Stimulated activated CD4-positive, alpha-beta T cell treated with anti-CD3 and anti-CD28 coated beads, Interleukin-4, amount 100 ng/mL, for 48 hours (primary cell): ENCODE results near the gene FGF18.

ENCODE experiments used
- DNase-seq, 2 donors: peaks; one replicate each; pipeline ENCODE4 v3.0.0-alpha.2; 2020; ENCODE audit warnings: low read depth in 2 of 2

Gene FGF18

DNA sequence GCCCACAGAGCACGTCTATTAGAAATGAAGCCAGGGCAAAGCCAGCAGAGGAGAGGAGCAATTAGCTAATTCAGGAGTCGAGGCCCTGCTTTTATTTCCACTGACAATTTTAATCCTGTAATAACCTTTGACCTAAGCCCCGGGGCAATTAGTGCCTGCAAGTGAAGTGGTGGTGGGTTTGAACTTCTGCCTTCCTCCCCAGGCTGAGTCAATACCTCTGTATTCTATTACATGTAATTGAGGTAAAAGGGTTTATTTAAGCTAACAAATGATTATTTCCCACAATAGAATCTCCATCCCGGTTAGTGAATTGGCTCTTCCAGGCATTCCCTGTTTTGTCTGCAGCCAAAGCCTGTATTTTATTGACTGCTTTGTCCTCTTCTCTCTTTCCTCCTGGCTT lies 49.9 kb downstream of the FGF18 start:
- DNase-seq = no peak

- DNase-seq = no peak
These were observed 51.0 kb downstream of the FGF18 start for GRCh38 chr5:171470420-171470819.

- DNase-seq = no peak
These were observed 54.9 kb downstream of the FGF18 start for GRCh38 chr5:171474230-171474813.

DNA sequence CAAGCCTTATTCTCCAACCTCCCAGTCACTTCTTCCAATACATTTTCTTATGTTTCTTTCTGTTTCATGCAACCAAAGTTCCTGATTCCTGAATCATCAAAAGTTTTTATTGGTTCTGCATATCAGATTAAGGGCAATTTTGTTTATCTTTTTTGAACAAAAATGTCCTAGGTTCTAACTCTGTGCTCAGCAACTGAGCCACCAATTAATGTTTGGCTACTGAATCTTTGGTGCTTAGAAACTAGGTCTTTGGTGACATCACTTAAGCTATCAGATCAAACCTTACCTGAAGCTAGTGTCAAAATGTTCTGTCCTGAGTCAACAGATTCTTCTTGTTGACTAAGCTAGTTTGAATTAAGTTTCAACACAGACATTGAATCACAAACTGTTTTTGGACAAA lies 56.1 kb downstream of the FGF18 start:
- no peak for DNase-seq

DNA sequence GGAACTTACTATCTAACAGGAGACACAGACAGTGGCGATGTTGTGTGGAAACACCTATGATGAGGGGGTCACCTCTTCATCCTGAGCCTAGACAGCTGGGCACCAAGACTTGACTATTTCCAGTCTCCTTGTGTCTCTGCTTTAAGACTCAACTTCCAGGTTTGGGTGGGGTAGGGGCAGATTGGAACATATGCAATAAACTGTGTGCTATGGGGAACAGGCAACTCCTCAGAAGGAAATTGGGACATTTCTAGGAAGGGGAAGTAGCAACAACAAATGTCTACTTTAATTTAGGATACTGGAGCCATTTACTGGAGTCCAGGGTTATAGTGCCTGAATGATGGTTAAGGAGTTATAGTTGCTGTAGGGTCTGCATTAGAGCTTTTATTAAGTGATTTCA lies 57.3 kb downstream of the FGF18 start:
- DNase-seq = no peak

GRCh38 chr5:171477101-171477500 lies 57.7 kb downstream of the FGF18 start:
- no peak for DNase-seq

DNA sequence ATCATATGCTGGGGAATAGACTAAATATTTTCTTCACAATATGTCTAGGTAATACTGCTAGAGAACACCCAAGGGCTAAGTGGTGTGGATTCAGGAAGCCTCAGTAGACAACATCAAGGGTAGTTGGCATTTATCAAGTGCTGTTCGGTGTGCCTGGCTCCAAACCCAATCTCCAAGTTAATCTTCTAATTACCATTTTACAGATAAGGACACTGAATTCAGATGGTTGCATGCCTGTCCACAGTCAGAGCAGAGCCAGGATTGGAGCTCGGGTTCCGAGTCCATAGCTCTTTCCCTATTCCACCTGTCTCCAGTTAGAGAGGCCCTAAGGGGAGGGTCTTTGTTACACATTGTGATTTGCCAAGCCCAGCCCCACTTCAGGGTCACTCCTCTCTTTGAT lies 58.2 kb downstream of the FGF18 start:
- DNase-seq = no peak

DNA sequence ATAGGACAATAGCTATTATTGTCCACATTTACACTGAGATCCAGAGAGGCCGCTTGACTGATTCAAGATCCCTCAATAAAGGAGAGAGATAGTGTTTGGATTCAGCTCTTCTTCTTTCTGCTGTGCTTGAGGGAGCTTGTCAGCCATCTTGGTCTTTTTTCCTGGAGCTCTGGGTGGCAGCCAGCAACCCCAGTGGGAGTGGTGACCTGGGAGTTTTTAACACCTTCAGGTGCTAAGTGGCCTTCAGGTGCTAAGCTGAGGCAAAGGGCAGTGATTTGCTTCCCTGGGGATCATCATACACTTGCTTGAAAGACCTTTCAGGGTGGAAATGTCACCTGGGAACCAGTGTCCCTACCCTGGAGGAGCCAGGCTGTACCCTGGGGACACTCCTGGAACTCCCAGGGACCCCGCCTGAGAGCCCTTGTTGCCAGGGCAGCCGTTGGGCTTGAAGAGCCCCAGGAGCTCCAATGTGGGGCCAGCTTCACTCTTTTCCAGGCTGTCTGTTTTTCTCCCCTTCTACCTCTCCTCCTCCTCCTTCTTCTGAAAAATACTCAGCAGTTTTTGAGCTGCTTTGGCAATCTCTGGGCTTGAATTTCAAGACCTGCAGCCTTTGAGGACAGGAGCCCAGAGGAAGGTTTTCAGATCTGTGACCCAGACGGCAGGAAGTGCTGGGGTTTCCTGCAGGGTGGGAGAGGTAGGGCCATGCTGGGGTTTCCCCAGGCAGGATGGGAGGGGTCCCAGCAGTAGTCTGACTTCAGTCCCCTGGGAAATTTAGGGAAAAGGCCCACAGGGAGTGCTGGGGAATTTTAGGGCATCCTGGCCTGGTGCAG lies 59.7 kb downstream of the FGF18 start:
- no peak for DNase-seq

- no peak for DNase-seq
These were observed 60.3 kb downstream of the FGF18 start for GRCh38 chr5:171479776-171480125.

DNA sequence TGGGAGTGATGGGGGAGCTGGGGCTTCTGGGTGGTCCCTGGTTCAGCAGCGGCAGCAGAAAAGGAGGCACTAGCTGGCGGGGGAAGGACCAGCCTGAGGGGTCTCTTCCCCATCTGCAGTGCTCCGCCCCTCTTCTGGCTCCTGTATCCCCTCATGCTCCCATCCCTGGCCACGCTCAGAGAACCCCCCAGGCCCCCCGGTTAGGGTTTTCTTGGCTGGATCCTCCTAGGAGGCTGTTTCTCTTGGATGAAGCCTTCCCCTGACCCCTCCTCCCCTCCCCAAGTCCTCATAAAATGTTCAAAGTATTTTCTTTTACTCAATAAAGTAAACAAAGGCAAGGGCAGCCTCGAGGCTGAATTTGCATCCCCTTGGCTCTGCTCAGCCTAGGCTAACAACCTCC lies 60.8 kb downstream of the FGF18 start:
- DNase-seq = no peak

GRCh38 chr5:171481571-171482433 lies 62.4 kb downstream of the FGF18 start:
- no peak for DNase-seq

- no peak for DNase-seq
These were observed 62.9 kb downstream of the FGF18 start for GRCh38 chr5:171482434-171482730.

- DNase-seq = no peak
These were observed 64.2 kb downstream of the FGF18 start for GRCh38 chr5:171483551-171484135.

DNA sequence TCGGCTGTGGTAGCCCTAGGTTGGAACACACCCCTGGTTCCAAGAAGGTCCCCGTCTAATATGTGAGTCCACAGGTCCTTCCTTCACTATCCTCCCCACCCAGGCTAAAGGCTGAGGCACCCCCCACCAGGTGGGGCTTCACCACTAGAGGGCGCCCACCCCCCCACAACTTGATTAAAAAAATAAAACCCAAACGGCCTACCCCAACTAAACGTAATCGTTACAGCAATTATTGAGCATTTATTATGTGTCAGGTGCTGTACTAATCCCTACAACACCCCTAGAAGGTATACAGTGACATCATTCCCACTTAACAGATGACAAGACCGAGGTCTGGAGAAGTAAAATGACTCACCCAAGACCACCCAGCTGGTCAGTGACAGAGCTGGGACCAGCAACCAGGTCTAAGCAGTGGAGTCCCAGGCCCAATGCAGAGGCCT lies 65.0 kb downstream of the FGF18 start:
- DNase-seq = peak; percentile 31 to 54

- DNase-seq = no peak
These were observed 66.2 kb downstream of the FGF18 start for GRCh38 chr5:171485668-171486067.

DNA sequence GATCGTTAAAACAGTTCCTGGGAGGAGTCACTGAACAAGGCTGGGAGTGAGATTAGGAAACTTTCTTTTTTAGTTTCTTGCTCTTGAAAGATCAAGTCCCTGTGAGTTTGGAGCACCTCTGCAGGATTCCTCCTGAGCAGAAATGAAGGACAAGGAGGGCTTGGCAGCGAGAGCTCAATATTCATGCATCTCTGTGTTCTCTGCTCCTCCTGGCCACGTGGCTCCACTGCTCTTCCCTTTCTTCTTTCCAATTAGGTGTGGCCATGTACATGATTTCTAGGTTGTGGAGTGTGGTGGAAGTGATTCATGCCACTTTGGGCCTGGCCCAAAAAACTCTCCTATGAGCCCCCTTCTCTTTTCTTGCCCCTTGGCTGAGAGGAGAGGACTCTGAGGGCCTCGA lies 67.2 kb downstream of the FGF18 start:
- DNase-seq = no peak

DNA sequence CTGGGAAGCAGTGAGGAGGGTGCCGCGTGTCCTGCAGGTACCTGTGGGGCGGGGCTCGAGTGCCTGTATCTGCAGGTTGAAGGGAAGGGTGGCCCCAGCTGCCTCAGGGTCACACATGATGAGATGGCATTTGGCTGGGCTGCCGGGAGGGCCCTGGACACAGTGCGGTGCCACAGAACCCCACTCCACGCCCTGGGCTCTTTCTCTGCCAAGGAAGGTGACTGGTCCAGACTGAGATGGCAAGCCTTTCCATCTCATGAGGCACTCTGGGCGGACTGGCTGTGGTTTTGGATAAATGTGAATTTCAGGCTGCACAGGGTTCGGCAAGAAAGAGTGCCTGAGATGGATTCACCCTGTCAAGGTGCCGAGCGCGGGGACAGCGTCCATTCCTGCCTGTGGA lies 69.4 kb downstream of the FGF18 start:
- DNase-seq = no peak

GRCh38 chr5:171492781-171493180 lies 73.3 kb downstream of the FGF18 start:
- no peak for DNase-seq

- DNase-seq = no peak
These were observed 74.4 kb downstream of the FGF18 start for GRCh38 chr5:171493646-171494393.

GRCh38 chr5:171494452-171495121 lies 75.1 kb downstream of the FGF18 start:
- no peak for DNase-seq

DNA sequence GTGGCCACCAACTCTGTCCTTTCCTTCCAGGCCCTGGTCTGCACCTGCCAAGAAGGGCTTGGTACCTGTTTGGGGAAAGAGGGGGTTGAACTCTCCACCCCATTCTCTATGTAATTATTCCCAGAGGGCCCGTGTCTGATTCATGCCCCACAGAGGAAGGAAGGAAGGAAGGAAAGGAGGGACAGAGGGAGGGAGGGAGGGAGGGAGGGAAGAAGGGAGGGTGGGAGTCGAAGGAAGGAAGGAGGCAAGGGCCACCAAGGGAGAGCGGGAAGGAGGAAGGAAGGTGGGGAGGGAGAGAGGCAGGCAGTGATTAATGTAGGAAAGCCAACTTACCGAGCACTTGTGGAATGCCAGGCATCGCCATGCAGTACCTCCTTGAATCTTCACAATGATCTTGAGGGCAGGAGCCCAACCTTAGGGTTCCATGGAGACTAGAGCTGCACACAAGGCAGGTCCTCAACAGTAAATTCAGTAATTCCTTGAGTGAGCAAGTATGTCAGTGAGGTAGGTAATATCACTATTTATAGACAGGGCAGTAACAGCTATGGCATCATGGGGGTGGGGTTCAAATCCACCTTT lies 75.8 kb downstream of the FGF18 start:
- no peak for DNase-seq
